Measurements from ENCODE around the gene LAMA2.
"Not testable (repeated sequence)": the region's sequence is repeated elsewhere in the genome, so short reads cannot be mapped to it uniquely, and the experiment has no call there.

Gene LAMA2

DNA sequence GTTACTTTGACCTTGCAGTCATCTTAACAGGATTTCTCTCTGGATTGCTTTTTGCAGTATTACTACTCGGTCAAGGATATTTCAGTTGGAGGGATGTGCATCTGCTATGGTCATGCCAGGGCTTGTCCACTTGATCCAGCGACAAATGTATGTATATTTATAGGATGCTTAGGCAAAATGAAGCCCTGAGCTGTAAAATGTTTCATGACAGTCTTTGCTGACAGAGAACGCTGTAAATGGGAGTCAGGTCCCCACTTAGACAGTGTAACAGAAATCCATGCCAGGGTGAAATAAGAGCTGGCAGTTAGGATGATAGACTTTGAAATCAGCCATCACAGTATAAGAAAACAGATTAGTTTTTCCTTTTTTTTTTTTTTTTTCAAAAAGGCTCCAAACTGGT is 264.0 kb downstream of the LAMA2 start:
- H3K36me3 ChIP-seq (ENCODE audit: insufficient read depth, low read length) = no peaks in the 10 kb centered on the region
- no peak overlapping the region for H3K4me3 ChIP-seq (ENCODE audit: low read length, poor library complexity, severe bottlenecking)
- TF ChIP-seq, protein P1, sequence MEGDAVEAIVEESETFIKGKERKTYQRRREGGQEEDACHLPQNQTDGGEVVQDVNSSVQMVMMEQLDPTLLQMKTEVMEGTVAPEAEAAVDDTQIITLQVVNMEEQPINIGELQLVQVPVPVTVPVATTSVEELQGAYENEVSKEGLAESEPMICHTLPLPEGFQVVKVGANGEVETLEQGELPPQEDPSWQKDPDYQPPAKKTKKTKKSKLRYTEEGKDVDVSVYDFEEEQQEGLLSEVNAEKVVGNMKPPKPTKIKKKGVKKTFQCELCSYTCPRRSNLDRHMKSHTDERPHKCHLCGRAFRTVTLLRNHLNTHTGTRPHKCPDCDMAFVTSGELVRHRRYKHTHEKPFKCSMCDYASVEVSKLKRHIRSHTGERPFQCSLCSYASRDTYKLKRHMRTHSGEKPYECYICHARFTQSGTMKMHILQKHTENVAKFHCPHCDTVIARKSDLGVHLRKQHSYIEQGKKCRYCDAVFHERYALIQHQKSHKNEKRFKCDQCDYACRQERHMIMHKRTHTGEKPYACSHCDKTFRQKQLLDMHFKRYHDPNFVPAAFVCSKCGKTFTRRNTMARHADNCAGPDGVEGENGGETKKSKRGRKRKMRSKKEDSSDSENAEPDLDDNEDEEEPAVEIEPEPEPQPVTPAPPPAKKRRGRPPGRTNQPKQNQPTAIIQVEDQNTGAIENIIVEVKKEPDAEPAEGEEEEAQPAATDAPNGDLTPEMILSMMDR (conservative IDR thresholded peaks at IDR 0.05; ENCODE audit: low read length) = no peak
- TF ChIP-seq EZH2phosphoT487 (IDR thresholded peaks at IDR 0.05; ENCODE audit: borderline replicate concordance) = no peak
- no peaks in the 10 kb centered on the region for H3K9me3 ChIP-seq (ENCODE audit: insufficient read depth, low read depth, low read length)
- no peaks in the 10 kb centered on the region for H3K9me2 ChIP-seq (replicated peaks; ENCODE audit: low read depth, low read length)
- H2AFZ ChIP-seq (ENCODE audit: low read length) = no peak overlapping the region
- no peaks in the 10 kb centered on the region for H3K4me1 ChIP-seq (ENCODE audit: insufficient read depth, low read length, poor library complexity, severe bottlenecking)
- H3K27me3 ChIP-seq (ENCODE audit: insufficient read depth, low read length, poor library complexity, severe bottlenecking) = no peaks in the 10 kb centered on the region
- no peaks in the 10 kb centered on the region for H3K79me2 ChIP-seq (ENCODE audit: insufficient read depth, low read length)
- no peaks in the 10 kb centered on the region for H3F3A ChIP-seq (ENCODE audit: low read depth)
- H3K4me2 ChIP-seq (ENCODE audit: low read depth, low read length, poor library complexity, severe bottlenecking) = no peak overlapping the region
- no peaks in the 10 kb centered on the region for H4K20me1 ChIP-seq (ENCODE audit: insufficient read depth, low read length, poor library complexity, severe bottlenecking)
- H3K9ac ChIP-seq (ENCODE audit: low read depth, low read length, poor library complexity, severe bottlenecking) = no peak overlapping the region

DNA sequence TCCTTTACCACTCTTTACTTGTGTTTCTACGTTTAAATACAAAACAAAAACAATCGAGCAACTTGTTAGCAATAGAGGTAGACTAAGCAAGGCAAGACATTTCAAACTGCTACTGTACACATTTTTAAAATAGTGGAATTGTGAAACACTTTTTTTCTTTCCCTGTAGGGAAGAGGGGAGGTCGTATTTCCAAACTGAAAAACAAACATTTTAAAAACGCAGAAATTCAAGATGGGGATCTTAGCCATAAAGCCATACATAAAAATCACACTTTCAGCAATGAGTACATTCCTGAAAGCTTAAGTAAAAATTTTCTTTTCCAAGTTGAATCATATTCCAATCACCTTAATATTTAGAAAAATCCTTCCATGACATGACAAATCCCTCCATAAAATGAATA is 267.6 kb downstream of the LAMA2 start:
- TF ChIP-seq EZH2phosphoT487 (IDR thresholded peaks at IDR 0.05; ENCODE audit: borderline replicate concordance) = no peak
- TF ChIP-seq, protein P1 (conservative IDR thresholded peaks at IDR 0.05; ENCODE audit: low read length) = no peak
- Histone ChIP-seq H3K79me2 (ENCODE audit: insufficient read depth, low read length) (no peaks in the 10 kb centered on the region), H2AFZ (ENCODE audit: low read length) (no peak overlapping the region), H3K4me2 (ENCODE audit: low read depth, low read length, poor library complexity, severe bottlenecking) (no peak overlapping the region), H3K9me2 (replicated peaks; ENCODE audit: low read depth, low read length) (no peaks in the 10 kb centered on the region), H3K9me3 (ENCODE audit: insufficient read depth, low read depth, low read length) (no peaks in the 10 kb centered on the region), H4K20me1 (ENCODE audit: insufficient read depth, low read length, poor library complexity, severe bottlenecking) (no peaks in the 10 kb centered on the region), H3K4me1 (ENCODE audit: insufficient read depth, low read length, poor library complexity, severe bottlenecking) (no peaks in the 10 kb centered on the region), H3K27me3 (ENCODE audit: insufficient read depth, low read length, poor library complexity, severe bottlenecking) (no peaks in the 10 kb centered on the region), H3K9ac (ENCODE audit: low read depth, low read length, poor library complexity, severe bottlenecking) (no peak overlapping the region), H3F3A (ENCODE audit: low read depth) (no peaks in the 10 kb centered on the region), H3K4me3 (ENCODE audit: low read length, poor library complexity, severe bottlenecking) (no peak overlapping the region), H3K36me3 (ENCODE audit: insufficient read depth, low read length) (no peaks in the 10 kb centered on the region)

DNA sequence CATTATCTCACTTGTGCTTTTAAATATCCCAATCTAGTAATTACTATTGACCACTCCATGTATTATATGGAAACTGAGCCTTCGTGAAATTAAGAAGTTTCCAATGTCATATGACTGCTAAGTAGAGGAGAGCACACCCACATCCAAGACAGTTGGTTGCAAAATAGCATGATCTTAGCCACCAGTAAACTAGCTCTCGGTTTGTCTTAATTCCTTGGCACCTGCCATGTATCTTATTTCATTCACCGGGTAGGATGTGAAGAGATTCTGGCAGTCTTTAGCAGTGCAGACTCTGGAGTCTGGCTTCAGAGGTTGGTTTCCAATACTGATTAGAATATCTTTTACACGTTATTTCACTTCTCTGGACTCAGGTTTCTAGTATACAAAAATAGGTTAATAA is 270.3 kb downstream of the LAMA2 start:
- Histone ChIP-seq H3K27me3 (ENCODE audit: insufficient read depth, low read length, poor library complexity, severe bottlenecking) (no peaks in the 10 kb centered on the region), H3K9me3 (ENCODE audit: insufficient read depth, low read depth, low read length) (no peaks in the 10 kb centered on the region), H3K4me3 (ENCODE audit: low read length, poor library complexity, severe bottlenecking) (no peak overlapping the region), H3K4me2 (ENCODE audit: low read depth, low read length, poor library complexity, severe bottlenecking) (no peak overlapping the region), H3F3A (ENCODE audit: low read depth) (no peaks in the 10 kb centered on the region), H3K9me2 (replicated peaks; ENCODE audit: low read depth, low read length) (no peaks in the 10 kb centered on the region), H3K4me1 (ENCODE audit: insufficient read depth, low read length, poor library complexity, severe bottlenecking) (no peaks in the 10 kb centered on the region), H3K79me2 (ENCODE audit: insufficient read depth, low read length) (no peaks in the 10 kb centered on the region), H2AFZ (ENCODE audit: low read length) (no peak overlapping the region), H3K9ac (ENCODE audit: low read depth, low read length, poor library complexity, severe bottlenecking) (no peak overlapping the region), H4K20me1 (ENCODE audit: insufficient read depth, low read length, poor library complexity, severe bottlenecking) (no peaks in the 10 kb centered on the region), H3K36me3 (ENCODE audit: insufficient read depth, low read length) (no peaks in the 10 kb centered on the region)
- TF ChIP-seq, protein P1 (conservative IDR thresholded peaks at IDR 0.05; ENCODE audit: low read length) = no peak
- TF ChIP-seq EZH2phosphoT487 (IDR thresholded peaks at IDR 0.05; ENCODE audit: borderline replicate concordance) = no peak

DNA sequence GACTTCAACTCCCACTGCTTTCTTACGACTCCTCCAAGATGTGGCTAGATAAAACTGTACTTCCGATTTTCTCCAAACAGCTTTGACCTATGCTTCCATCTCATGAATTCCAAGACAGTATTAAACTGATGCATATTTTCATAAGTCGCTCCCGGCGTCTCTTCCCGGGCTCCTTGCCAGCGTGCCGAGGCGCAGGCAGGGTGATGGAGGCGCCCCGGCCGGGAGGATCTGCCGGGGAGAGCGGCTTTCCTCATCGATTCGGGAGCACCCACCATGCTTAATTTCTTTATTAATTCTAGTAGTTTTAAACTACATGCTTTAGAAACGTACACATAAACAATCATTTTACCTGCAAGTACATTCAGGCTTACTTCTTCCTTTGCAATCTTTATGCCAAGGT is 276.3 kb downstream of the LAMA2 start:
- not testable (repeated sequence) for H3F3A ChIP-seq (ENCODE audit: low read depth); H3K79me2 ChIP-seq (ENCODE audit: insufficient read depth, low read length); H3K4me2 ChIP-seq (ENCODE audit: low read depth, low read length, poor library complexity, severe bottlenecking); H3K9ac ChIP-seq (ENCODE audit: low read depth, low read length, poor library complexity, severe bottlenecking); H3K36me3 ChIP-seq (ENCODE audit: insufficient read depth, low read length); H3K4me1 ChIP-seq (ENCODE audit: insufficient read depth, low read length, poor library complexity, severe bottlenecking); H3K9me3 ChIP-seq (ENCODE audit: insufficient read depth, low read depth, low read length); H4K20me1 ChIP-seq (ENCODE audit: insufficient read depth, low read length, poor library complexity, severe bottlenecking); H3K4me3 ChIP-seq (ENCODE audit: low read length, poor library complexity, severe bottlenecking); H3K9me2 ChIP-seq (replicated peaks; ENCODE audit: low read depth, low read length); H3K27me3 ChIP-seq (ENCODE audit: insufficient read depth, low read length, poor library complexity, severe bottlenecking); H2AFZ ChIP-seq (ENCODE audit: low read length)
